ENCODE measurements around the gene NCK1. TPM values are rescaled to one million over a fixed set of nuclear protein-coding genes. Genes with fewer than 3 reads are reported as not detected.

The NCK1 gene
- polyA plus RNA-seq, 1 experiment: 11.7 TPM

GRCh38 chr3:136905549-136905948, 43.5 kb downstream of the NCK1 start:
- no peaks in the 10 kb centered on the region for H3K27me3 ChIP-seq (ENCODE audit: control insufficient read depth, insufficient read depth, low read length)
- no peaks in the 10 kb centered on the region for H3K36me3 ChIP-seq (ENCODE audit: control insufficient read depth, insufficient read depth, low read length)
- POLR2A ChIA-PET: no interaction called here
- no peak overlapping the region for H3K4me3 ChIP-seq (ENCODE audit: low read depth, low read length)
- CTCF ChIA-PET: no interaction called here
- no peak for DNase-seq (ENCODE audit: low read depth)
- no peak for TF ChIP-seq CTCF (IDR thresholded peaks at IDR 0.05; ENCODE audit: insufficient read depth, low read depth, low read length)

DNA sequence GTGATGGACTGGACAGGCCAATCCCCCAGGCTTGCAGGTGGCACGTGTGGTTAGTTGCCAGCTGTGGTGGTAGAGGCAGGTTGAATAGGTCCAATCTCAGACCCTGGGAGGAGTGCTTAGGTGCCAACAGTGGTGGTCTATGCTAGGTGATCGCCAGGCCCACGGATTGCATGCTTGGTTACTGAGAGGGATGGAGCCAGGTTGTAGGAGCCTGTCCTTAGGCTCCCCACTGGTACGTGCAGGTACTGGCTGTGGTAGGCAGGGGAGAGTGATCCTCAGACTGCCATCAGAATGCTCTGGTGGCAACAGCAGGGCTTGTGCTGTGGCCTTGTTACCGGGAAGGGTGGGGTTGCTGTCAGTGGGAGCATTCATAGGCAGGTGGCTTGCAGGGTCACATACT, 44.7 kb downstream of the NCK1 start:
- ChIA-PET CTCF (interaction anchor here (0.9 kb wide), 1 partner anchor 14 kb away, joined by 3 read pairs; no protein-coding TSS in a partner anchor), POLR2A (no interaction called here)
- H3K4me3 ChIP-seq (ENCODE audit: low read depth, low read length): no peak overlapping the region
- no peaks in the 10 kb centered on the region for H3K27me3 ChIP-seq (ENCODE audit: control insufficient read depth, insufficient read depth, low read length)
- no peaks in the 10 kb centered on the region for H3K36me3 ChIP-seq (ENCODE audit: control insufficient read depth, insufficient read depth, low read length)
- no peak for TF ChIP-seq CTCF (IDR thresholded peaks at IDR 0.05; ENCODE audit: insufficient read depth, low read depth, low read length)
- no peak for DNase-seq (ENCODE audit: low read depth)

GRCh38 chr3:136908297-136908696, 46.3 kb downstream of the NCK1 start:
- POLR2A ChIA-PET: no interaction called here
- CTCF ChIA-PET: no interaction called here
- DNase-seq (ENCODE audit: low read depth): no peak
- Histone ChIP-seq H3K27me3 (ENCODE audit: control insufficient read depth, insufficient read depth, low read length) (no peaks in the 10 kb centered on the region), H3K4me3 (ENCODE audit: low read depth, low read length) (no peak overlapping the region), H3K36me3 (ENCODE audit: control insufficient read depth, insufficient read depth, low read length) (no peaks in the 10 kb centered on the region)
- no peak for TF ChIP-seq CTCF (IDR thresholded peaks at IDR 0.05; ENCODE audit: insufficient read depth, low read depth, low read length)

- TF ChIP-seq CTCF (IDR thresholded peaks at IDR 0.05; ENCODE audit: insufficient read depth, low read depth, low read length): no peak
- no peaks in the 10 kb centered on the region for H3K27me3 ChIP-seq (ENCODE audit: control insufficient read depth, insufficient read depth, low read length)
- ChIA-PET CTCF (interaction anchor here (1.2 kb wide), 1 partner anchor 15 kb away, joined by 3 read pairs; no protein-coding TSS in a partner anchor), POLR2A (no interaction called here)
- no peaks in the 10 kb centered on the region for H3K36me3 ChIP-seq (ENCODE audit: control insufficient read depth, insufficient read depth, low read length)
- H3K4me3 ChIP-seq (ENCODE audit: low read depth, low read length): no peak overlapping the region
- DNase-seq (ENCODE audit: low read depth): no peak
Measured at GRCh38 chr3:136909187-136909586, 47.2 kb downstream of the NCK1 start.

DNA sequence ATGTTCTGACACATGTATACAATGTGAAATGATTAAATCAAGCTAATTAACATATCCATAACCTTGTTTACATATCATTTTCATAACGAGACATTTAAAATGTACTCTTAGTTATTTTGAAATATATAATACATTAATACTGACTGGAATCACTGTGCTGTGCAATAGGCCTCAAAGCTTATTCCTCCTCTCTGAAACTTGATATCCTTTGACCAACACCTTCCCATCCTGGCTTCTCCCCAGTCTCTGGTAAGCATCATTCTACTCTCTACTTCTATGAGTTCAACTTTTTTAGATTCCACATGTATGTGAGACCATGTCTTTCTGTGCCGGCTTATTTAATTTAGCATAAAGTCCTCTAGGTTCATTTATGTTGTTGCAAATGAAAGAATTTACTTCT, 48.7 kb downstream of the NCK1 start:
- no peaks in the 10 kb centered on the region for H3K27me3 ChIP-seq (ENCODE audit: control insufficient read depth, insufficient read depth, low read length)
- H3K4me3 ChIP-seq (ENCODE audit: low read depth, low read length): no peak overlapping the region
- ChIA-PET POLR2A (no interaction called here), CTCF (interaction anchor here (0.9 kb wide), 1 partner anchor 544 kb away, joined by 3 read pairs; no protein-coding TSS in a partner anchor)
- no peak for TF ChIP-seq CTCF (IDR thresholded peaks at IDR 0.05; ENCODE audit: insufficient read depth, low read depth, low read length)
- H3K36me3 ChIP-seq (ENCODE audit: control insufficient read depth, insufficient read depth, low read length): no peaks in the 10 kb centered on the region
- no peak for DNase-seq (ENCODE audit: low read depth)

Measured in BJ (cell line).